ENCODE measurements around the gene SH3PXD2A.

GRCh38 chr10:103564116-103564501, 291.3 kb downstream of the SH3PXD2A start:
- TF ChIP-seq, protein P1, sequence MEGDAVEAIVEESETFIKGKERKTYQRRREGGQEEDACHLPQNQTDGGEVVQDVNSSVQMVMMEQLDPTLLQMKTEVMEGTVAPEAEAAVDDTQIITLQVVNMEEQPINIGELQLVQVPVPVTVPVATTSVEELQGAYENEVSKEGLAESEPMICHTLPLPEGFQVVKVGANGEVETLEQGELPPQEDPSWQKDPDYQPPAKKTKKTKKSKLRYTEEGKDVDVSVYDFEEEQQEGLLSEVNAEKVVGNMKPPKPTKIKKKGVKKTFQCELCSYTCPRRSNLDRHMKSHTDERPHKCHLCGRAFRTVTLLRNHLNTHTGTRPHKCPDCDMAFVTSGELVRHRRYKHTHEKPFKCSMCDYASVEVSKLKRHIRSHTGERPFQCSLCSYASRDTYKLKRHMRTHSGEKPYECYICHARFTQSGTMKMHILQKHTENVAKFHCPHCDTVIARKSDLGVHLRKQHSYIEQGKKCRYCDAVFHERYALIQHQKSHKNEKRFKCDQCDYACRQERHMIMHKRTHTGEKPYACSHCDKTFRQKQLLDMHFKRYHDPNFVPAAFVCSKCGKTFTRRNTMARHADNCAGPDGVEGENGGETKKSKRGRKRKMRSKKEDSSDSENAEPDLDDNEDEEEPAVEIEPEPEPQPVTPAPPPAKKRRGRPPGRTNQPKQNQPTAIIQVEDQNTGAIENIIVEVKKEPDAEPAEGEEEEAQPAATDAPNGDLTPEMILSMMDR (conservative IDR thresholded peaks at IDR 0.05 in 1 of 2, IDR thresholded peaks at IDR 0.05 in 1 of 2; ENCODE audit: extremely low read depth in 1 of 2, insufficient read depth in 1 of 2, low read depth in 1 of 2, low read length in 2 of 2) = no peak
- no peak for TF ChIP-seq EZH2 (IDR thresholded peaks at IDR 0.05; ENCODE audit: borderline replicate concordance, low read length)

Data from mammary epithelial cell (primary cell).